KBM-7 (cell line): ENCODE results near the gene SUMO2.
"Not testable (repeated sequence)": the region's sequence is repeated elsewhere in the genome, so short reads cannot be mapped to it uniquely, and the experiment has no call there.

Experiments
- DNase-seq: peaks from one replicate; pipeline ENCODE4 v3.0.0-alpha.2; 2015
- in situ Hi-C: fragments of 300-500 bp; cut with MboI; formaldehyde crosslinking; loops from 2 replicates; pipeline ENCODE4 v1.14.3; 2020; ENCODE audit warnings: low sequenced_read_pairs, low pct_unique_long_range_greater_than_20kb, mixed read lengths

Gene SUMO2

DNA sequence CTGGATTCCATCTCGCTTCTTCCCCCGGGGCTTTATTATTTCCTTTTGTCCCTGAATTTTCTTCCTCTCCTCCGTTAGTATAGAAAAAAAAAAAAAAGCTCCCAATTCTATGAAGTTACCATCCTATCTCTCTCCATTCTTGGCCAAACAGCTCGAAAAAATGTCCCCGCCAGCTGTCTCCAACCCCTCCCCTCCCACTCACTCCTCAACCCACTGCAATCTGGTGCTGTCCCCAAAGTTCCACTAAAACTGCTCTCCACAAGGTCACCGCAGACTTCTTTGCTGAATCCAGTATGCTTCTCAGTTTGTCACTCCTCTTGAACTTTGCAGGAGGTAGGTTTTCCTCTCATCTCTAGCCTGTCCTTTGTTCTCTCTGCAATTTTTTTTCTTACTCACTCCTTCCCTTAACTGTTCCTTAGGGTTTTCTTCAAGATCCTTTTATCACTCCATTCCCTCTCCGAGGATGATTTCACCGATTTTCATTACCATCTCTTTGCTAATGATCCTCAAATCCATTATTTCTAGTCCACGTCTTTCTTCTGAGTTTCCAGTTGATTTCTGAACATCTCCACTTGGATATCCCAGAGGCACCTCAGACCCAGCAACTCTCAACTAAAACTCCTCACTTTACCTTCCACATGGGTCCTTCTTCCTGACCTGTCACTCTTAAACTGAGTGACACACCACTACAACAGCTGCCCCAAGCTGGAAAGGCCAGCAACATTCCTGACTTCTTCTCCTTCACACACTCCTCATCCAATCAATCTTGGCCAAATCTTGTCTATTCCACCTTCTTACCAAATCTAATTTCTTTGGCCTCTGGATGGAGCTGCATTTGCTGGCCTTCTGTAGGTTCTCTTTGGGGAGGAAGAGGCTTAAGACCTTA lies 1.5 kb upstream of the SUMO2 start:
- DNase-seq: no peak
- in situ Hi-C loops: no loop called here

DNA sequence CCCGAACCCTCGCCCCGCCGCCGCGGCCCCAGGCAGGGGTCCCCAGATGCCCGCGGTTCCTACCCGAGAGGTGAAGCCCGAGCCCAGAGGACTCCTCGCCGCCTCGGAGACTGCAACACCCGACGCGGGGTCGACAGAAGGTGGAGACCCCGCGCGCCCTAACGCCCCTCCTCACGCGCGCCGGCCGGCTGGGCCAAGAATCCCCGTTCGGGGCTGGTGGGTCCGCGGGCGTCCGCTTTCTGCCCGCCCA lies 515 bp downstream of the SUMO2 start:
- no peak for DNase-seq

DNA sequence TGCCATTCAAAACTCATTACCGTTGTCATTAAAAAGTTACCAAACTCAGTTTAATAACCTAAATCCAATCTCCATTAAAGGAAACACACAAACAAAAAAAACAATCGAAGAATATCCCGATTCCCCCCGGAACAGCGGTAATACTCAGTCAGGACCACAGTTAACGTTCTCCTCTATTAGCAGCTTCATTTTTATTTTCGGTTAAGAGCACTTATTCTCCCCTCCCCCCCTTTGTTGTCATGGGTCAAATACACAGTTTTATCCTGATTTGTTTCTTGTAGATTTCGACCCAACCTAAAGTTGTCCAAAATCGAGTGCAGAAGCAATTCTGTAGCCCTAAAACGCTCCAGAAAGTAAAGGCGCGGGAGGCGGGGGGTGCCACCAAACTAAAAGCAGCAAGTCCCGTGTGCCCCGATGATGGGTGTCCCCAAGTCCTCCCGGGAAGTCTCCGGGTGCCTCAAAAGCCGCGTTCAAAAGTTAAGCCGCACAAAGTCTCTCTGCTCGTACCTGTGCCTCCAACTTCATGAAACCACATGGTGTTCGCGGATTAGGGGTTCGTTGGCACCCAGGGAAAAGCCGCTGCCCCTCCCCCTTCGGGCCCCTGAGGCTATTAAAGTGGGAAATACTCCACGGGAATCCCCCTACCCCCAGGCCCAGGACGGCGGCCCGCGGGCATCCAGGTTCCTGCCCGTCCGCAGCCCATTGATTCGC lies 996 bp downstream of the SUMO2 start:
- in situ Hi-C loops: no loop called here
- DNase-seq: peak; percentile 24

More for the DNA sequence above, 515 bp downstream of the SUMO2 start:
- in situ Hi-C loops: no loop called here

DNA sequence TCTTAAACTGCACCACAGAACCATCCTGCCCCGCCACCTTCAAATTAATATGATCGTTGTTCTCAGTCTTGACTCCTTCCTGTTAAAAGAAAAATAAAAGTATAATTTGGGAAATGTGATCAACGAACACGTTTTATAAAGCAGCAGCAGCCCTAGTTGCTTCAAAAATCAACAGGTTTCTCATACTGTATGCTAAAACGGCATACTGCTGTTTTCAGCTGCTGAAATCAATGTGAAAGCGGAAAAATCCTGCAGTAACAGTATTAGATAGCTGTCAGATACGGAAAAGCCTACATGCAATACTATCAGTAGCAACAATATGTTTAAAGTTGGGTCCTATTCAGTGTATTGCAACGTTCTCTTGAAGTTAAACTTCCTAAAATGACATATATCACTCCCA lies 1.6 kb downstream of the SUMO2 start:
- in situ Hi-C loops: no loop called here
- no peak for DNase-seq

DNA sequence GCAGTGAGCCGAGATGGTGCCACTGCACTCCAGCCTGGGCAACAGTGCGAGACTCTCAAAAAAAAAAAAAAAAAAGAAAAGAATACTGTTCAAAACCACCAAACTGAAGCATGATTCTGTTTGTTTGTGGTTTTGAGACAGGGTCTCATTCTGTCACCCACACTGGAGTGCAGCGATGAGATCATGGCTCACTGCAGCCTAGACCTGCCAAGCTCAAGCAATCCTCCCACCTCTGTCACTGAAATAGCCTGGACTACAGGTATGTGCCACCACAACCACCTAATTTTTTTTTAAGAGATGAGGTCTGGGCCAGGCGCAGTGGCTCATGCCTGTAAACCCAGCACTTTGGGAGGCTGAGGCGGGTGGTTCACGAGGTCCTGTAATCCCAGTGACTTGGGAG lies 4.3 kb downstream of the SUMO2 start:
- DNase-seq: no peak
- in situ Hi-C loops: no loop called here

DNA sequence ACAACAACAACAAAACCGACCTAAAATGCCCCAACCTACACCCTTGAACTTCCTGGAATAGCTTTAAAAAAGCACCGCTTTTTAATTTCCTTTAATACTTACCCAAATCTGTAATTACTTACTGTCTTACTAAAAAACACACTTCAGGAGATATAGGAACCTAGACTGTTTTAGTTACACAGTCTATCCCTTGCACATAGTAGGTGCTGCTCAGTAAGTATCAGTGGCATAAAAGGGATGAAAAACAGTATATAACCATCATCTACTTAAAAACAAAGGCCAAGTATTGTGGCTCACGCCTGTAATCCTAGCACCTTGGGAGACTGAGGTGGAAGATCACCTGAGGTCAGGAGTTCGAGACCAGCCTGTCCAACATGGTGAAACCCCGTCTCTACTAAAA lies 6.1 kb downstream of the SUMO2 start:
- DNase-seq: no peak
- in situ Hi-C loops: no loop called here

DNA sequence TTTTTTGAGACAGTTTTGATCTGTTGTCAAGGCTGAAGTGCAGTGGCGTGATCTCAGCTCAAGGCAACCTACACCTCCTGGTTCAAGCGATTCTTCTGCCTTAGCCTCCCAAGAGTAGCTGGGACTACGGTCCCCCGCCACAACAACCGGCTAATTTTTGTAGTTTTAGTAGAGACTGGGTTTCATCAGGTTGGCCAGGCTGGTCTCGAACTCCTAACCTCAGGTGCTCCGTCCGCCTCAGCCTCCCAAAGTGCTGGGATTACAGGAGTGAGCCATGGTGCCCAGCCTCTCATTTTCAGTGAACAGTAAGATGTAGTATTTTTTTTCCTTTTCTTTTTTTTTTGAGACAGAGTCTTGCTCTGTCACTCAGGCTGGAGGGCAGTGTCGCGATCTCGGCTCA lies 7.8 kb downstream of the SUMO2 start:
- no peak for DNase-seq
- in situ Hi-C loops: no loop called here

DNA sequence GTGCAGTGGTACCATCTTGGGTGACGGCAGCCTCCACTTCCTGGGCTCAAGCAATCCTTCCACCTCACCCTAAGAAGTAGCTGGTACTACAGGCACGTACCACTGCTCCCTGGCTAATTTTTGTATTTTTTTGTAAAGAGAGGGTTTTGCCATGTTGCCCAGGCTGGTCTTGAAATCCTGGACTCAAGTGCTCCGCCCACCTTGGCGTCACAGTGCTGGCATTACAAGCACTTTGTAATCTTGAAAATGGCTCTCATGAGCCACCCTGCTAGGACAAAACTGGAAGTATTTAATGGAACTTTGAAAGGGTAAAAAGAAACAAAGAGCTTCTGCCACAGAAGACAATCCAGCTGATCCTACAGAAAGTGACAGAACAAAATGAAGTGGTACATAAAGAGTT lies 9.2 kb downstream of the SUMO2 start:
- no peak for DNase-seq
- in situ Hi-C loops: no loop called here

DNA sequence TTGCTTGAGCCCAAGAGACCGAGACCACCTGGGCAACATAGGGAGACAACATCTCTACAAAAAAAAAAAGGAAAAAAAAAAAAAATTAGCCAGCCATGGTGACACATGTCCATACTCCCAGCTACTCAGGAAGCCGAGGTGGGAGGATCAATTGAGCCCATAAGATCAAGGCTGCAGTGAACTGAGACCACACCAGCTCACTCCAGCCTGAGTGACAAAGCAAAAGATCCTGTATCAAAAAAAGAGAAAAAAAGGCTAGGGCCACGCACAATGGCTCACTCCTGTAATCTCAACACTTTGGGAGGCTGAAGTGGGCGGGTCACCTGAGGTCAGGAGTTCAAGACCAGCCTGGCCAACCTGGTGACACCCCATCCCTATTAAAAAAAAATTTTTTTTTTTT lies 13.8 kb downstream of the SUMO2 start:
- DNase-seq: no peak
- in situ Hi-C loops: no loop called here

DNA sequence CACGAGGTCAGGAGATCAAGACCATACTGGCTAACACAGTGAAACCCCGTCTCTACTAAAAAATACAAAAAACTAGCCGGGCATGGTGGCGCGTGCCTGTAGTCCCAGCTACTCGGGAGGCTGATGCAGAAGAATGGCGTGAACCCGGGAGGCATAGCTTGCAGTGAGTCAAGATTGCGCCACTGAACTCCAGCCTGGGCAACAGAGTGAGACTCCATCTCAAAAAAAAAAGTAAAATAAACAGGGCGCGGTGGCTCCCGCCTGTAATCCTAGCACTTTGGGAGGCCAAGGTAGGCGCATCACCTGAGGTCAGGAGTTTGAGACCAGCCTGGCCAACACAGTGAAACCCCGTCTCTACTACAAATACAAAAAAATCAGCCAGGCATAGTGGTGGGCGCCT lies 18.2 kb downstream of the SUMO2 start:
- in situ Hi-C loops, DNase-seq: not testable (repeated sequence)

DNA sequence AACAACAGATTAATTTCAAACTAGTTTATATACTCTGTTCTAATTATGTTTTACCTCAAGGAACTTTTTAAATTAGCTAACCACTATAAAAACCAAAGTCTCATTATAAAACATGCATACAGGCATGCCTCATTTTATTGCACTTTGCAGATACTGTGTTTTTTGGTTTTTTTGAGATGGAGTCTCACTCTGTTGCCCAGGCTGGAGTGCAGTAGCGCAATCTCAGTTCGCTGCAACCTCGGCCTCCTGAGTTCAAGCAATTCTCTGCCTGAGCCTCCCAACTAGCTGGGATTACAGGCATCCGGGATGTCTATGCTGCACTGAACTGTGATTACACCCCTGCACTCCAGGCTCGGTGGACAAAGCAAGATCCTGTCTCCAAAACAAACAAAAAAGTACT lies 19.7 kb downstream of the SUMO2 start:
- DNase-seq: no peak
- in situ Hi-C loops: no loop called here

DNA sequence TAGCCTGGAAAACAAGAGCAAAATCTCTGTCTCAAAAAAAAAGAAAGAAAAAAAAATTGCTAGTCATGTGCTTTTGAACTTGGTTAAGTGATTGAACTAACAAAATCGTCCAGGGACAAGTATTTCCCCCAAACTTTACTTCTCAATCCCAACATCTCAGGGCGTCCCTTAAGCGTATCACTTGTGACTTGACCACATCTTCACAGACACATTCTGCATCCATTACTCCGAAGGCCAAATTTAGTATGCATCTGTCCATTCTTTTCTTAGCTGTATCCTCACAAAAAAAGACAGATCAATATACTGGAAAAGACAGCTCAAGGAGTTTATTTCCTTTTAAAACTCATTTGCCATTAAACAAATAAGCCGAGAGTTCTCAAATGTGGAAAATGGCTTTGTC lies 22.5 kb downstream of the SUMO2 start:
- in situ Hi-C loops: no loop called here
- no peak for DNase-seq

DNA sequence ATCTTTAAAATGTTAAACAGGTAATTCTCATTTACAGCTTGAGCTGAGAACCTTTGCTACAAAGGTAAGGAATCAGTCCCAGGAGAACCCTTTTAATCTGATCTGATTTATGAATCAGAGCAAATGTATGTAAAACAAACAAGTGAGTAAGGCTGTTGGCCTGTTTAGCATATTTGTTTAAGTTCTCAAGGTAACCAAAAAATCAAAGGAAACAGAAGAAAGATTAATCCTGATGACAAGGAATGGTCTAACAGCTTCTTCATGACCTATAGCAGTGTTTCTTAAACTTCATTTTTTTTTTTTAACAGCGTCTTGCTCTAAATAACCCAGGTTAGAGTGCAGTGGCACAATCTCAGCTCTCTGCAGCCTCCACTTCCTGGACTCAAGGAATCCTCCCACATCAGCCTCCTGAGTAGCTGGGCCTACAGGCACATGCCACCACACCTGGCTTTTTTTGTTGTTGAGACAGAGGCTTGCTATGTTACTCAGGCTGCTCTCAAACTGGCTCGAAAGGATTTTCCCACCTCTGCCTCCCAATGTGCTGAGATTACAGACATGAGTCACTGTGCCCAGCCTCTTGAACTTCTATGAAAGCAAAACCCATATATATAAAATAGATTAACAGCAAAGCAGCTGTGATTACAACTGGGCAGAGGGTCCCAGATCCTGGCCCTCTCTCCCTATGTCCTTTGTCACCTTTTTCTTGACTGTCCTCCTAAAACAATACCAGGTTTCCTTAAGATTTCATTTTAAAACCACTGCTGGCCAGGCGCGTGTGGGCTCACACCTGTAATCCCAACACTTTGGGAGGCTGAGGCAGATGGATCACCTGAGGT lies 23.3 kb downstream of the SUMO2 start:
- no peak for DNase-seq
- in situ Hi-C loops: no loop called here

DNA sequence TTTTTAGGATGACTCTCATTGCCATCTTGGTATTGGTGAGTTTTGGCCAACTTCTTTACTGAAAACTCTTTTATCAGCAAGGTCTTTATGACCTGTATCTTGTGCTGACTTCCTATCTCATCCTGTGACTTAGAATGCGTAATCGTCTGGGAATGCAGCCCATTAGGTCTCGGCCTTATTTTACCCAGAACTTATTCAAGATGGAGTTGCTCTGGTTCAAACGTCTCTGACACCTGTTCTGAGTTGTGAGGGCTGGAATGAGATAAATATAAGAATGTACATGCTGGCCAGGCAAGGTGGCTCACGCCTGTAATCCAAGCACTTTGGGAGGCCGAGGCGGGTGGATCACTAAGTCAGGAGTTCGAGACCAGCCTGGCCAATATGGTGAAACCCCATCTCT lies 24.3 kb downstream of the SUMO2 start:
- DNase-seq, in situ Hi-C loops: not testable (repeated sequence)

DNA sequence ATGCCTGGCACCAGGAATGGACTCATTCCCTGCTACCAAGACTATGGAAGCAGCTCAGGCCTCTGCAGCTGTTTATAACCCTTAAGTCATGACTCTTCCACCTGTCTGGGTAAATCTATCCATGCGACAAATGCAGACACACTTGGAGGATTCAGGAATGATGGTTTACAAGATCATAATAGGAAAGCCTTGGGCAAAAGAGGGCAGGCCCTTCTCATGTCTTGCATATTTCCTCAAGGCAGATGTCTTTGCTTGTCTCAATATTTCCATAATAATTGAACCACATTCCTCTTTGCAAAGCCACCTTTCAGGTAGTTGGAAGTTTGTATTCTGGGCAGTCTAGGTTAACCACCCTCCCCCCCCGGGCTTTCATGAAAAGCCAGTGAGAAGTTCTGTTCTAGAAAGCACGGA lies 27.6 kb downstream of the SUMO2 start:
- in situ Hi-C loops: no loop called here
- no peak for DNase-seq

DNA sequence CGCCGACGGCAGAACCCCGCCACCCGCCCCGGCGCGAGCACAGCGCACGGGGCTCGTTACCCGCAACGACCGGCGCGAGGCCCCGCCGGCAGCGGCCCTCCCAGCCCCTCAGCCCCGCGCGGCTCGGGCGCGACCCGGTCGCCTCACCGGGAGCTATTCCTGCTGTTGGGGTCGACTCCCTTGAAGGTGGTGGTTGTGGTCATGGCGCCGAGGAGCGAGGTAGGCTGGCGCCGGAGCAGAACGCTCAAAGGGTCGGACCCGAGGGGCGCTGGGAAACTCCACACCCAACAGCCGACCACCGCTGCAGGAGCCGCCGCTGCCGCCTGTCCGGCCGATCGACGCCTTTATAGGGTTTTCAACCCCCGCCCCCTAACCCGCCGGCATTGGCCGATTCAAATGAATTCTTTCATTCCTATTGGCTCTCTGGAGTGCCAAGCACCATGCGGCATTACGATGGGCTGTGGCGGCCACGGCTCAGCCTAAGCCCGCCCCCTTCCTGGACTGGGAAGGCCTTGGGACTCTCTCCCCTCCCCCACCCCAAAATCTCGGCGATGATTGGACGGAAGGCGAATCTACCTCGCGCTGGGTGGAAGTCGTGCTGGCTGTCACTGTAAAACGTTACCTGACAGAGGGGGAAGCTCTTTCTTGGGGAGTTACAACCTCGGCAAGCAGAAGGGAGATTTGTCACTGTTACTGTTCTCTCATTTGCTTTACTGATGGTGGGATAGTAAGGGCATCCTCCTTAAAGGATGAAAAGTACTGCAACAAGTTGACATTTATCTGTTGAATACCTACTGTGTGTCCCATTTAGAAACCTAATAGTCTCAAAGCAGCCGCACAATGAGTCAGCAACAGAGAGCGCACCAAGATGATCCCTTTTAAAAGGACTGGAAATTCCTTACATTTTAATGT lies 28.3 kb downstream of the SUMO2 start, which contains the start of gene JPT1:
Gene JPT1 (minus strand): TSS at position 318 of the 912 bp plus-strand sequence. CDS start 115 bp downstream, at position 203.
- in situ Hi-C loops: no loop called here
- peak; percentile 99 for DNase-seq

DNA sequence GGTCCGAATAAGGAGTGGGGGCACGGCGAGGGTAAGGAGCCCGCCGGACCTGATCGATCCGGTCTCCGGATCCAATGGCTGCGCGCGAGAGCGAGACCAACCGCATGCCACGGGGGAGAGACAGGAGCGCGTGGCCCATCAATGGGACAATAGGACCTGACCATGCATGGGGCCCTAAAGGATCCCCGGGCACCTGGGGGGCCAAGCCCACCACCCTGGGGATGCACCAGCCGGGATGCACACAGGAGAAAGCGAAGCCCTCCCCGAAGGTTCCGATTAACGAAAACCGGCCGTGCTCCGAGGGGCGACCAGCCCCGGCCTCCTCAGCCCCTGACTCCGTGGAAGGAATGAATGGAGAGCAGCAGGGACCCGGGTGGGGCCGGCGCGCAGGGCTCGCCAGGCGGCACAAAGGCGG lies 29.0 kb downstream of the SUMO2 start:
- in situ Hi-C loops: no loop called here
- peak; percentile 35 for DNase-seq

DNA sequence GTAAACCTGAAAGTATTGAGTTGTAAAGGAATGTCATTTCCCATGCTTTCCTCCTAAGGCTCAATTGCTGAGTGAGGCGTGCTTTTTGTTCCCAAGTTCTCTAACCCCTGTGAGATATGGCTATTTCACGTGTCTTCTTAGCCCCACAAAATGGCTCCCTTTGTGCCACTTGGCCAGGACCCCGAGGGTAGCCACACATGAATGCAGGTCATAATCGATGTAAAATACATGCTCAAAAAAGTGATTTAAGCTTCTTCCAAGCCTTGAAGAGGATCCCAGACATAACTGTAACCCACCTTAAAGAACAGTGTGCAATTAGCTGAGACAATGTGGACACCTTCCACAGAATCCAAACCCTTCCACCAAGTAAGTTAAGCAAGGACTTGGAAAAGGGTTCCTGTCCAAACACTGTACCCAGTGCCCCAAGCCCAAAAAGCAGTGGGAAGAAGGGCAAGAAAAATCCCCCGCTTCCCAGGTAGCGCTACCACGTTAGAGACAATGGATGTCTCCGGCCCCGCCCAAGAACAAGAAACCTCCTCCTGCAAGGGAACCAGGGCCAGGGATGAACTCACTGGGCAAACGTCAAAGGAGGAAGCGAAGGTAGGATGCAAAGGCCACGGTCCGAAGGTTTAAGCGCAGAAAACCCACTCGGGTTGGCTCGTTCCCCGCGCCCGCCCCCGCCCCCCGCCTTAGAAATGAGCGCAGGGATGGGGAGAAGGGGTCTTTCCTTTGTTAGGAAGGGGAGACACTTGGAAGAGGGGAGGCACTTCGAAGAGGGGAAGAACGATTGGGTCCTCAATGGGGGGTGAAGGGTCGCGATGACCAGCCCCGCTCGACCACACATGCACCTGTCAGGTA lies 29.6 kb downstream of the SUMO2 start:
- in situ Hi-C loops: no loop called here
- DNase-seq: peak; percentile 51
